HG03196 (cell line): ENCODE results near the gene TBX5.

Source experiments
- ATAC-seq: cut with Tn5 transposase; IDR thresholded peaks from one replicate; pipeline ENCODE4 v1.9.1; 2021; ENCODE audit not compliant: unreplicated experiment

Gene TBX5

GRCh38 chr12:114327765-114328164 lies 78.2 kb downstream of the TBX5 start:
- no peak for ATAC-seq

- no peak for ATAC-seq
Observed at GRCh38 chr12:114321524-114321923, 84.4 kb downstream of the TBX5 start.

GRCh38 chr12:114320968-114321367 lies 85.0 kb downstream of the TBX5 start:
- ATAC-seq = no peak

- no peak for ATAC-seq
Observed at GRCh38 chr12:114320101-114320500, 85.8 kb downstream of the TBX5 start.

GRCh38 chr12:114319422-114319821 lies 86.5 kb downstream of the TBX5 start:
- ATAC-seq = no peak

- no peak for ATAC-seq
Observed at GRCh38 chr12:114318984-114319383, 87.0 kb downstream of the TBX5 start.

DNA sequence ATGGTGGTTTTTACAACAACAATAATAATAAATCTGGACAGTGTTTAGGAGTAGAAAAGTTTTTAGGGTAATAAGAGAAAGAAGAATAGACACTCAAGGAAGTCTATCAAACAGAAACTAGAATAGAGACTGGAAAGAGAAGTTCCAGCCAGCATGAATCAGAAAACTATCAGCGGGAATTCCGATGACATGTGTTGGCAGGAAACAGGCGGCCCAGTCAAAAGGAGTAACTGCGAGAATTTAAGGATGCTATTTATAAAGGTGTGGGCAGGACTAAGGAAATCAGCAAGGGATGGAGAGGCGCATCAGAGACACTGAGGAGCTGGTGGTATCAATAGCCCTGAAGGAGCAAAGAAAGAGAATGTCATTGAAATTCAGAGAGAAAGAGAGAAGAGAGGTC lies 89.9 kb downstream of the TBX5 start:
- no peak for ATAC-seq

- ATAC-seq = no peak
Observed at GRCh38 chr12:114314974-114315720, 90.8 kb downstream of the TBX5 start.

DNA sequence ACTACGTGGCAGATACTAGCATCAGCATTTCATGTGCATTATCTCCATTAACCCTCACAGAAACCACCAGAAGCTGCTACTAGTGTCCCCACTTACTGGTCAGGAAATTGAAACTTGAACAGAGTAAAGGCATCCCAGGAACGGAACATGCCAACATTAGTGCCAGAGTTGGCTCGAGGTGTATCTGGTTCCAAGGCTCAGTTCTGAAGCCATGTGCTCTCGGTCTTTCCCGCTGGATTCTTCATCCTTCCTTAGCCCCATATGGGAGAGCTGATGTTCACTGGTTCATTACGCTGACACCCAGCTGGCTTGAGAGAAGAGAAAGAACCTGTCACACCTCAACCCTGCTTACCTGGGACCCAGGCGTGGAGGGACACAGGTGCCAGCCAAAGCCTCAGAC lies 91.5 kb downstream of the TBX5 start:
- no peak for ATAC-seq

GRCh38 chr12:114313910-114314309 lies 92.0 kb downstream of the TBX5 start:
- ATAC-seq = no peak

DNA sequence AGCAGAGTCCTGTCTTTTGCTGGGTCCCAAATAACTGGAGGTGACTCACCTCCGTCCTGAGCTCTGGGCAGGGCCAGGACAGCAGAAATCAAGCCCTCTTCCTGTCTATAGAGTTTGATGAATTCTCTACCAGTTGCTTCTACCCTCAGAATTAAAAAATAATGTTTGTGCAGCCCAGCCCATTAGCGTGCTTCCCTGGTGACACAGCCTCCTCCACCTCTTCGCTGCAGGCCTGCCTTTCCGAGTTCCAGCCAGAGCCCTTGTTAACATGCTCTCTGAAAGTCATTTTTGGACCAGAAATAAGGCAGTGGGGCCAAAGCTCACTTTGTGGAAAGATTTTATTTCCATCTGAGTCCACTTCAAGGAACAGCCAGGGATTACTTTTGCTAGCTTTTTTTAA lies 94.0 kb downstream of the TBX5 start:
- no peak for ATAC-seq

- ATAC-seq = no peak
Observed at GRCh38 chr12:114306646-114307045, 99.3 kb downstream of the TBX5 start.

DNA sequence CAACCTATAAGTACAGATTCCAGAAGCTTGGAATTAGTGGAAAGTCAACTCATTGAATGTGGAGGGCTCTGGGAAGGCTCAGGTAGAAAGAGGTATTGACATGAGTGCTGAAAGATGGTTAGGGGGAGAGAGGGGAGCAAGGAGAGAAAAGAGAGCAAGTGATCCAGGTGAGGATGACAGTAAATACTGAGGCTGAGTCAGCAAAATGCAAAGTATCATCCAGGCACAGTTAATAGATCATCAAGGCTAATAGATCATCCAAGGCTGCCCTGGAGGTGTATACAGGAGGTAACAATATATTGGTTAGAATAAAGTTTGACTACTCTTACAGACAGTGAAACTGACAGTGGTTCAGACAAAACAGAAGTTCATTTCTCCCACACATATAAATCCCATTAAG lies 100.5 kb downstream of the TBX5 start:
- ATAC-seq = no peak
